Bladder microvascular endothelial cell (primary cell): Measurements from ENCODE around the gene TXNDC16. TPM values are rescaled to one million over a fixed set of nuclear protein-coding genes. Genes with fewer than 3 reads are reported as not detected.

Source experiments
- total RNA-seq: library from RNA; depleted of rRNA; stranded (reverse); fragments of >200 nt; gene quantifications from 2 replicates; pipeline ENCODE4 v1.2.3, GENCODE V29; 2014

Gene TXNDC16, protein sequence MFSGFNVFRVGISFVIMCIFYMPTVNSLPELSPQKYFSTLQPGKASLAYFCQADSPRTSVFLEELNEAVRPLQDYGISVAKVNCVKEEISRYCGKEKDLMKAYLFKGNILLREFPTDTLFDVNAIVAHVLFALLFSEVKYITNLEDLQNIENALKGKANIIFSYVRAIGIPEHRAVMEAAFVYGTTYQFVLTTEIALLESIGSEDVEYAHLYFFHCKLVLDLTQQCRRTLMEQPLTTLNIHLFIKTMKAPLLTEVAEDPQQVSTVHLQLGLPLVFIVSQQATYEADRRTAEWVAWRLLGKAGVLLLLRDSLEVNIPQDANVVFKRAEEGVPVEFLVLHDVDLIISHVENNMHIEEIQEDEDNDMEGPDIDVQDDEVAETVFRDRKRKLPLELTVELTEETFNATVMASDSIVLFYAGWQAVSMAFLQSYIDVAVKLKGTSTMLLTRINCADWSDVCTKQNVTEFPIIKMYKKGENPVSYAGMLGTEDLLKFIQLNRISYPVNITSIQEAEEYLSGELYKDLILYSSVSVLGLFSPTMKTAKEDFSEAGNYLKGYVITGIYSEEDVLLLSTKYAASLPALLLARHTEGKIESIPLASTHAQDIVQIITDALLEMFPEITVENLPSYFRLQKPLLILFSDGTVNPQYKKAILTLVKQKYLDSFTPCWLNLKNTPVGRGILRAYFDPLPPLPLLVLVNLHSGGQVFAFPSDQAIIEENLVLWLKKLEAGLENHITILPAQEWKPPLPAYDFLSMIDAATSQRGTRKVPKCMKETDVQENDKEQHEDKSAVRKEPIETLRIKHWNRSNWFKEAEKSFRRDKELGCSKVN
- 2.8 and 3.5 TPM in 2 replicates for total RNA-seq

GRCh38 chr14:52552063-52552988 is at the start of gene TXNDC16, which contains the start of gene GPR137C:
TXNDC16 (minus strand) TSS chr14:52552505; CDS start chr14:52543557, 8,948 bp downstream.
GPR137C (plus strand) TSS chr14:52552836; CDS start chr14:52553148, 312 bp downstream.

Other genes starting within 250 kb of the TXNDC16 start
- gene PTGER2, start 238.2 kb downstream of the TXNDC16 start, total RNA-seq = under 0.01 and 0.06 TPM in 2 replicates
- 0.65 and 3.6 TPM in 2 replicates for gene GPR137C, start 331 bp upstream of the TXNDC16 start, total RNA-seq
- 39.2 and 133 TPM in 2 replicates for gene ERO1A, start 143.1 kb upstream of the TXNDC16 start, total RNA-seq
- gene PSMC6, start 154.7 kb upstream of the TXNDC16 start, total RNA-seq = 67.0 and 145 TPM in 2 replicates
- gene STYX, start 177.7 kb upstream of the TXNDC16 start, total RNA-seq = 15.2 and 23.3 TPM in 2 replicates
- gene GNPNAT1, start 239.1 kb upstream of the TXNDC16 start, total RNA-seq = 17.8 and 27.1 TPM in 2 replicates